Activated CD8-positive, alpha-beta memory T cell treated with anti-CD3 and anti-CD28 coated beads, Interleukin-2, amount 50 U/mL, for 48 hours (primary cell): ENCODE results near the gene SPATA33.
A peak's percentile ranks its signal among the peaks of the same experiment; 100 is the strongest.
"Not testable (repeated sequence)": the region's sequence is repeated elsewhere in the genome, so short reads cannot be mapped to it uniquely, and the experiment has no call there.

Experiments
- DNase-seq: peaks from one replicate; pipeline ENCODE4 v3.0.0-alpha.2; 2020

The SPATA33 gene

GRCh38 chr16:89629827-89630610 lies 27.6 kb upstream of the SPATA33 start:
- DNase-seq, result no peak

GRCh38 chr16:89633064-89633631 lies 24.5 kb upstream of the SPATA33 start:
- DNase-seq, result no peak

- not testable (repeated sequence) for DNase-seq
These were observed 22.9 kb upstream of the SPATA33 start for GRCh38 chr16:89634463-89635385.

GRCh38 chr16:89636663-89637062 lies 21.0 kb upstream of the SPATA33 start:
- DNase-seq, result no peak

- no peak for DNase-seq
These were observed 20.3 kb upstream of the SPATA33 start for GRCh38 chr16:89637379-89637778.

- DNase-seq, result no peak
These were observed 19.2 kb upstream of the SPATA33 start for GRCh38 chr16:89638455-89638854.

- no peak for DNase-seq
These were observed 18.3 kb upstream of the SPATA33 start for GRCh38 chr16:89639385-89639784.

- DNase-seq, result no peak
These were observed 16.0 kb upstream of the SPATA33 start for GRCh38 chr16:89641458-89642119.

- DNase-seq, result no peak
These were observed 15.1 kb upstream of the SPATA33 start for GRCh38 chr16:89642574-89642973.

GRCh38 chr16:89643769-89644300 lies 13.8 kb upstream of the SPATA33 start:
- no peak for DNase-seq

- DNase-seq, result no peak
These were observed 12.5 kb upstream of the SPATA33 start for GRCh38 chr16:89645122-89645521.

- DNase-seq, result no peak
These were observed 11.4 kb upstream of the SPATA33 start for GRCh38 chr16:89646270-89646669.

GRCh38 chr16:89646906-89647305 lies 10.7 kb upstream of the SPATA33 start:
- DNase-seq, result no peak

- no peak for DNase-seq
These were observed 6.1 kb upstream of the SPATA33 start for GRCh38 chr16:89651584-89651983.

GRCh38 chr16:89653656-89654295 lies 3.9 kb upstream of the SPATA33 start:
- no peak for DNase-seq

GRCh38 chr16:89655062-89655643 lies 2.5 kb upstream of the SPATA33 start:
- no peak for DNase-seq

- no peak for DNase-seq
These were observed 1.1 kb upstream of the SPATA33 start for GRCh38 chr16:89656435-89657121.

GRCh38 chr16:89658221-89658879 lies 714 bp downstream of the SPATA33 start:
- DNase-seq, result peak; percentile 74

- DNase-seq, result no peak
These were observed 2.5 kb downstream of the SPATA33 start for GRCh38 chr16:89660146-89660545.

GRCh38 chr16:89661215-89661614 lies 3.6 kb downstream of the SPATA33 start:
- no peak for DNase-seq

GRCh38 chr16:89664238-89664637 lies 6.6 kb downstream of the SPATA33 start:
- DNase-seq, result not testable (repeated sequence)
